PC-3 (cell line): ENCODE results near the gene IPCEF1. TPM values are rescaled to one million over a fixed set of nuclear protein-coding genes. Genes with fewer than 3 reads are reported as not detected.

Experiments
- ATAC-seq: fragments of 200-7000 bp; cut with Tn5 transposase; 2 replicates; pipeline ENCODE4 v1.9.1; 2020; ENCODE audit warnings: mild to moderate bottlenecking, moderate library complexity
- BruUV-seq: library from RNA; stranded (reverse); fragments of 400-500 nt; replicated peaks from 2 replicates; lab custom pipeline; 2021; lab: Mats Ljungman, UMichigan
- CTCF ChIA-PET: fragments of 300-600 bp; sonication (Branson Sonifier 250); formaldehyde crosslinking; loops from one replicate; lab custom pipeline; 2022; ENCODE audit warnings: antibody characterized with exemption; lab: Charles Lee
- POLR2A ChIA-PET: fragments of 300-600 bp; sonication (Branson Sonifier 250); formaldehyde crosslinking; loops from one replicate; lab custom pipeline; 2022; ENCODE audit warnings: antibody characterized with exemption; ENCODE audit not compliant: unreplicated experiment; lab: Charles Lee
- DNase-seq: peaks from one replicate; pipeline ENCODE4 v3.0.0-alpha.2; 2015
- H2AFZ ChIP-seq: fragments of 300-600 bp; sonication (generic); 2 replicates; pipeline ENCODE4 v1.6.0; 2016; ENCODE audit warnings: antibody characterized with exemption, low read length
- H3F3A ChIP-seq: fragments of 300-600 bp; sonication (generic); one replicate; pipeline ENCODE4 v1.6.0; 2017; ENCODE audit warnings: antibody characterized with exemption, low read length, control low read depth, mild to moderate bottlenecking; ENCODE audit not compliant: unreplicated experiment
- H3K27ac ChIP-seq: fragments of 300-600 bp; sonication (generic); 2 replicates; pipeline ENCODE4 v1.5.1; 2016; ENCODE audit warnings: mild to moderate bottlenecking, low read length
- H3K27me3 ChIP-seq: fragments of 300-600 bp; sonication (generic); 2 replicates; pipeline ENCODE4 v1.6.1; 2016; ENCODE audit warnings: low read length, mixed read lengths
- H3K36me3 ChIP-seq: fragments of 300-600 bp; sonication (generic); 2 replicates; pipeline ENCODE4 v1.6.1; 2016; ENCODE audit warnings: low read depth, mixed run types, low read length, mixed read lengths
- H3K4me1 ChIP-seq: fragments of 300-600 bp; sonication (generic); 2 replicates; pipeline ENCODE4 v1.5.1; 2016; ENCODE audit warnings: low read length; ENCODE audit not compliant: insufficient read depth
- H3K4me2 ChIP-seq: fragments of 300-600 bp; sonication (generic); 2 replicates; pipeline ENCODE4 v1.6.0; 2016; ENCODE audit warnings: low read length
- H3K4me3 ChIP-seq: fragments of 300-600 bp; sonication (generic); 2 replicates; pipeline ENCODE4 v1.5.1; 2016; ENCODE audit warnings: mild to moderate bottlenecking, low read length, mixed read lengths
- H3K79me2 ChIP-seq: fragments of 300-600 bp; sonication (generic); 2 replicates; pipeline ENCODE4 v1.6.1; 2017; ENCODE audit warnings: low read length, mixed read lengths
- H3K9ac ChIP-seq: fragments of 300-600 bp; sonication (generic); 2 replicates; pipeline ENCODE4 v1.6.0; 2016; ENCODE audit warnings: mild to moderate bottlenecking, low read length
- H3K9me2 ChIP-seq: fragments of 300-600 bp; sonication (generic); replicated peaks from 2 replicates; pipeline ENCODE4 v1.6.1; 2016; ENCODE audit warnings: mixed run types, low read length, mixed read lengths
- H3K9me3 ChIP-seq: fragments of 300-600 bp; sonication (generic); 2 replicates; pipeline ENCODE4 v1.6.1; 2016; ENCODE audit warnings: low read length, mixed read lengths
- H4K20me1 ChIP-seq: fragments of 300-600 bp; sonication (generic); 2 replicates; pipeline ENCODE4 v1.6.1; 2016; ENCODE audit warnings: low read length, mixed read lengths
- CTCF ChIP-seq: fragments of 300-600 bp; sonication (generic); conservative IDR thresholded peaks from 2 replicates; pipeline ENCODE4 v1.5.1; 2017; ENCODE audit warnings: antibody characterized with exemption, low read depth, mild to moderate bottlenecking, low read length
- EZH2 ChIP-seq: fragments of 300-600 bp; sonication (generic); IDR thresholded peaks from one replicate; pipeline ENCODE4 v1.6.1; 2017; ENCODE audit warnings: antibody characterized with exemption, mild to moderate bottlenecking, low read length; ENCODE audit not compliant: unreplicated experiment
- EZH2phosphoT487 ChIP-seq: fragments of 300-600 bp; sonication (generic); IDR thresholded peaks from 2 replicates; pipeline ENCODE4 v1.6.1; 2018; ENCODE audit warnings: mild to moderate bottlenecking, antibody characterized with exemption, low read length, borderline replicate concordance
- intact Hi-C: fragments of 100-400 bp; cut with micrococcal nuclease; formaldehyde crosslinking; loops from 2 replicates; pipeline ENCODE4 v1.9.0; 2023
- total RNA-seq: library from RNA; depleted of rRNA; stranded (reverse); fragments of >200 nt; gene quantifications from 2 replicates; pipeline ENCODE4 v1.2.3, GENCODE V29; 2014

The IPCEF1 gene
- total RNA-seq, 1 experiment from 2014 or later, result 0.29 TPM

- ATAC-seq (no peak), DNase-seq (no peak)
- POLR2A ChIA-PET, result no interaction called here
- TF ChIP-seq CTCF (no peak), EZH2 (no peak), EZH2phosphoT487 (no peak)
- no peaks in the 10 kb centered on the region for H3K36me3 ChIP-seq
- no peak overlapping the region for H3K27ac ChIP-seq
- H3K79me2 ChIP-seq, result no peaks in the 10 kb centered on the region
- intact Hi-C loops, result no loop called here
- no peaks in the 10 kb centered on the region for H4K20me1 ChIP-seq
- no peak overlapping the region for H3K9ac ChIP-seq
- no peak overlapping the region for H3K4me3 ChIP-seq
- BruUV-seq, result no TSS peak
- no peaks in the 10 kb centered on the region for H3K9me3 ChIP-seq
- H3K4me1 ChIP-seq, result peaks cover 15% of the 10 kb centered on the region
- H3K9me2 ChIP-seq, result no peaks in the 10 kb centered on the region
- no peaks in the 10 kb centered on the region for H3K27me3 ChIP-seq
- CTCF ChIA-PET, result interaction anchor here (0.5 kb wide), 1 partner anchor 158 kb away, joined by 3 read pairs; no protein-coding TSS in a partner anchor
- no peak overlapping the region for H3K4me2 ChIP-seq
- H2AFZ ChIP-seq, result no peak overlapping the region
- no peaks in the 10 kb centered on the region for H3F3A ChIP-seq
These were observed 33.4 kb upstream of the IPCEF1 start for GRCh38 chr6:154390034-154390433.

GRCh38 chr6:154388803-154389202 is 32.2 kb upstream of the IPCEF1 start:
- intact Hi-C loops, result no loop called here

More at GRCh38 chr6:154388803-154389202, 32.2 kb upstream of the IPCEF1 start:
- H3K9me2 ChIP-seq, result no peaks in the 10 kb centered on the region
- no peak overlapping the region for H3K4me3 ChIP-seq
- peaks cover 15% of the 10 kb centered on the region for H3K4me1 ChIP-seq
- no peak overlapping the region for H3K9ac ChIP-seq
- no peaks in the 10 kb centered on the region for H3F3A ChIP-seq
- ATAC-seq, result no peak
- H2AFZ ChIP-seq, result no peak overlapping the region
- no TSS peak for BruUV-seq
- H4K20me1 ChIP-seq, result no peaks in the 10 kb centered on the region
- no peak overlapping the region for H3K27ac ChIP-seq
- H3K36me3 ChIP-seq, result no peaks in the 10 kb centered on the region
- DNase-seq, result no peak
- ChIA-PET POLR2A (no interaction called here), CTCF (no interaction called here)
- H3K27me3 ChIP-seq, result no peaks in the 10 kb centered on the region
- TF ChIP-seq CTCF (no peak), EZH2 (no peak), EZH2phosphoT487 (no peak)
- no peaks in the 10 kb centered on the region for H3K79me2 ChIP-seq
- H3K4me2 ChIP-seq, result no peak overlapping the region
- H3K9me3 ChIP-seq, result no peaks in the 10 kb centered on the region
